IMR-90 (cell line): Measurements from ENCODE around the gene SLC39A11. TPM values are rescaled to one million over a fixed set of nuclear protein-coding genes. Genes with fewer than 3 reads are reported as not detected.

Experiments
- ATAC-seq: fragments of 200-7000 bp; cut with Tn5 transposase; 2 replicates; pipeline ENCODE4 v1.9.1; 2020; ENCODE audit warnings: low read depth, mild to moderate bottlenecking, moderate library complexity
- BruUV-seq: library from RNA; stranded (reverse); fragments of 400-500 nt; replicated peaks from 2 replicates; lab custom pipeline; 2021; lab: Mats Ljungman, UMichigan
- CTCF ChIA-PET: fragments of 300-600 bp; formaldehyde crosslinking; extraction: SDS; loops from one replicate; lab custom pipeline; 2021; ENCODE audit warnings: antibody characterized with exemption; lab: Yijun Ruan, JAX
- POLR2A ChIA-PET: fragments of 300-600 bp; sonication (Branson Sonifier 250); formaldehyde crosslinking; loops from one replicate; lab custom pipeline; 2022; ENCODE audit warnings: antibody characterized with exemption; ENCODE audit not compliant: unreplicated experiment; lab: Charles Lee
- DNase-seq: peaks from one replicate; pipeline ENCODE4 v3.0.0; 2013
- H2AFZ ChIP-seq: replicated peaks from 2 replicates; pipeline ENCODE3; 2013; ENCODE audit warnings: low read length, mild to moderate bottlenecking; ENCODE audit not compliant: poor library complexity
- H2AK5ac ChIP-seq: 2 replicates; pipeline ENCODE4 v1.6.1; 2013; ENCODE audit warnings: low read depth, low read length, inconsistent platforms
- H2AK9ac ChIP-seq: replicated peaks from 2 replicates; pipeline ENCODE3; 2013; ENCODE audit warnings: mild to moderate bottlenecking, low read depth, low read length, moderate library complexity; ENCODE audit not compliant: poor library complexity
- H2BK120ac ChIP-seq: 2 replicates; pipeline ENCODE4 v1.6.1; 2013; ENCODE audit warnings: low read depth, low read length, inconsistent platforms
- H2BK15ac ChIP-seq: 3 replicates; pipeline ENCODE4 v1.6.1; 2013; ENCODE audit warnings: low read depth, low read length, inconsistent platforms
- H2BK20ac ChIP-seq: 2 replicates; pipeline ENCODE4 v1.6.1; 2013; ENCODE audit warnings: low read depth, mild to moderate bottlenecking, inconsistent platforms, low read length, moderate library complexity
- H2BK5ac ChIP-seq: 2 replicates; pipeline ENCODE4 v1.6.1; 2013; ENCODE audit warnings: mild to moderate bottlenecking, low read depth, low read length, inconsistent platforms; ENCODE audit not compliant: poor library complexity, severe bottlenecking
- H3K14ac ChIP-seq: replicated peaks from 2 replicates; pipeline ENCODE4 v1.6.1; 2013; ENCODE audit warnings: low read depth, low read length, inconsistent platforms
- H3K18ac ChIP-seq: 2 replicates; pipeline ENCODE4 v1.6.1; 2013; ENCODE audit warnings: low read depth, low read length, control low read depth
- H3K23ac ChIP-seq: 2 replicates; pipeline ENCODE4 v1.6.1; 2013; ENCODE audit warnings: low read depth, low read length, inconsistent platforms
- H3K27ac ChIP-seq: 2 replicates; pipeline ENCODE4 v1.5.1; 2013; ENCODE audit warnings: mild to moderate bottlenecking, control low read depth, low read length; ENCODE audit not compliant: insufficient read depth
- H3K27me3 ChIP-seq: 2 replicates; pipeline ENCODE4 v1.6.1; 2013; ENCODE audit warnings: low read length; ENCODE audit not compliant: control insufficient read depth, insufficient read depth
- H3K36me3 ChIP-seq: 2 replicates; pipeline ENCODE4 v1.6.1; 2013; ENCODE audit warnings: low read length, mixed read lengths; ENCODE audit not compliant: control insufficient read depth, insufficient read depth
- H3K4ac ChIP-seq: 2 replicates; pipeline ENCODE4 v1.6.1; 2013; ENCODE audit warnings: low read depth, low read length, inconsistent platforms
- H3K4me1 ChIP-seq: 2 replicates; pipeline ENCODE4 v1.6.1; 2013; ENCODE audit warnings: low read length, mixed read lengths; ENCODE audit not compliant: control insufficient read depth, insufficient read depth
- H3K4me2 ChIP-seq: 2 replicates; pipeline ENCODE4 v1.6.1; 2013; ENCODE audit warnings: low read depth, mild to moderate bottlenecking, control low read depth, low read length, moderate library complexity
- H3K4me3 ChIP-seq: 2 replicates; pipeline ENCODE4 v1.5.1; 2013; ENCODE audit warnings: low read depth, mild to moderate bottlenecking, control low read depth, low read length, moderate library complexity; ENCODE audit not compliant: insufficient read depth
- H3K56ac ChIP-seq: 2 replicates; pipeline ENCODE4 v1.6.1; 2013; ENCODE audit warnings: low read length, inconsistent platforms; ENCODE audit not compliant: insufficient read depth; ENCODE audit errors: extremely low read depth
- H3K79me1 ChIP-seq, 2 experiments: 2 replicates each; pipeline ENCODE4 v1.6.1; 2013; ENCODE audit warnings: low read length in 2 of 2, inconsistent platforms in 1 of 2, low read depth in 1 of 2
- H3K9ac ChIP-seq: 2 replicates; pipeline ENCODE4 v1.6.1; 2013; ENCODE audit warnings: low read depth, low read length, control low read depth
- H3K9me1 ChIP-seq: 2 replicates; pipeline ENCODE4 v1.6.1; 2013; ENCODE audit warnings: low read length, inconsistent platforms; ENCODE audit not compliant: insufficient read depth
- H3K9me3 ChIP-seq: 2 replicates; pipeline ENCODE4 v1.6.1; 2013; ENCODE audit warnings: low read length; ENCODE audit not compliant: control insufficient read depth, insufficient read depth
- H4K20me1 ChIP-seq: 2 replicates; pipeline ENCODE4 v1.6.1; 2013; ENCODE audit warnings: low read length, inconsistent platforms; ENCODE audit not compliant: insufficient read depth
- H4K5ac ChIP-seq: 2 replicates; pipeline ENCODE4 v1.6.1; 2013; ENCODE audit warnings: mild to moderate bottlenecking, low read depth, low read length, control low read depth
- H4K8ac ChIP-seq, 2 experiments: 2 replicates each; pipeline ENCODE4 v1.6.1; 2013; ENCODE audit warnings: low read depth in 2 of 2, low read length in 2 of 2, control low read depth in 1 of 2, inconsistent platforms in 1 of 2
- H4K91ac ChIP-seq: 2 replicates; pipeline ENCODE4 v1.6.1; 2013; ENCODE audit warnings: low read depth, low read length, inconsistent platforms; ENCODE audit not compliant: insufficient read depth
- BHLHE40 ChIP-seq: fragments of 150-350 bp; IDR thresholded peaks from 2 replicates; pipeline ENCODE4 v1.6.1; 2016; ENCODE audit warnings: mild to moderate bottlenecking, low read depth, low read length
- CHD1 ChIP-seq: IDR thresholded peaks from 2 replicates; pipeline ENCODE4 v1.6.1; 2012; ENCODE audit warnings: low read depth, low read length, improper control_type of control experiment
- CTCF ChIP-seq: conservative IDR thresholded peaks from 2 replicates; pipeline ENCODE4 v1.5.1; 2012; ENCODE audit warnings: mild to moderate bottlenecking, low read depth, low read length, improper control_type of control experiment
- FOS ChIP-seq: fragments of 150-350 bp; IDR thresholded peaks from 2 replicates; pipeline ENCODE4 v1.6.1; 2016; ENCODE audit warnings: low read depth, low read length
- MAFK ChIP-seq: IDR thresholded peaks from 2 replicates; pipeline ENCODE4 v1.6.1; 2012; ENCODE audit warnings: low read depth, low read length, improper control_type of control experiment
- MAZ ChIP-seq: IDR thresholded peaks from 2 replicates; pipeline ENCODE4 v1.6.1; 2012; ENCODE audit warnings: low read depth, mild to moderate bottlenecking, low read length, improper control_type of control experiment, moderate library complexity, borderline replicate concordance
- NFE2L2 ChIP-seq: fragments of 150-350 bp; IDR thresholded peaks from 2 replicates; pipeline ENCODE4 v1.6.1; 2016; ENCODE audit warnings: low read depth, mild to moderate bottlenecking, low read length
- POLR2A ChIP-seq: IDR thresholded peaks from 2 replicates; pipeline ENCODE4 v1.6.1; 2012; ENCODE audit warnings: mild to moderate bottlenecking, low read depth, low read length
- RAD21 ChIP-seq: IDR thresholded peaks from 2 replicates; pipeline ENCODE4 v1.6.1; 2012; ENCODE audit warnings: low read length, improper control_type of control experiment
- RCOR1 ChIP-seq: IDR thresholded peaks from 2 replicates; pipeline ENCODE4 v1.6.1; 2012; ENCODE audit warnings: mild to moderate bottlenecking, low read length, improper control_type of control experiment; ENCODE audit not compliant: insufficient replicate concordance
- RFX5 ChIP-seq: IDR thresholded peaks from 2 replicates; pipeline ENCODE4 v1.8.0; 2012; ENCODE audit warnings: low read depth, mild to moderate bottlenecking, low read length, moderate library complexity
- USF2 ChIP-seq: fragments of 150-350 bp; IDR thresholded peaks from 2 replicates; pipeline ENCODE4 v1.6.1; 2017; ENCODE audit warnings: mild to moderate bottlenecking, antibody characterized with exemption, low read length, low read depth
- WGBS, 2 experiments: methylation state at CpG; one replicate each; pipeline versions ENCODE4 v1.1.5 to v1.1.7; 2013; ENCODE audit warnings: missing lambda C conversion rate in 2 of 2; ENCODE audit not compliant: insufficient read length in 1 of 2; ENCODE audit errors: extremely low coverage in 2 of 2; 5-methylcytosine and 5-hydroxymethylcytosine counted together
- dilution Hi-C: fragments of 300-500 bp; cut with HindIII; formaldehyde crosslinking; loops from one replicate; pipeline ENCODE4 v1.14.3; 2018; ENCODE audit warnings: low sequenced_read_pairs; ENCODE audit not compliant: unreplicated experiment
- in situ Hi-C: fragments of 300-500 bp; cut with MboI; formaldehyde crosslinking; loops from 3 replicates; pipeline ENCODE4 v1.14.3; 2019; ENCODE audit warnings: low sequenced_read_pairs, inconsistent platforms, mixed read lengths
- intact Hi-C: fragments of 100-400 bp; cut with micrococcal nuclease; formaldehyde crosslinking; loops from 2 replicates; pipeline ENCODE4 v1.10.0; 2022
- polyA plus RNA-seq, 3 experiments: library from polyadenylated mRNA; depleted of rRNA; stranded (reverse); fragments of >200 nt; gene quantifications; 2 replicates each; pipeline ENCODE4 v1.2.3, GENCODE V29; 2012; ENCODE audit warnings: low replicate concordance in 1 of 3
- total RNA-seq: library from RNA; depleted of rRNA; stranded (reverse); fragments of >200 nt; gene quantifications from 2 replicates; pipeline ENCODE4 v1.2.3, GENCODE V29; 2012

The SLC39A11 gene
- total and polyA plus RNA-seq, 2 of the 4 experiments (the other 2 are of a cell fraction) = 8.8 to 14.3 TPM

- H3K9me1 ChIP-seq = no peaks in the 10 kb centered on the region
- no peaks in the 10 kb centered on the region for H3K4me1 ChIP-seq
- in situ Hi-C loops (no loop called here), dilution Hi-C loops (no loop called here), intact Hi-C loops (no loop called here)
- no peak overlapping the region for H2AK9ac ChIP-seq
- H4K8ac ChIP-seq = no peak overlapping the region
- H4K20me1 ChIP-seq = no peaks in the 10 kb centered on the region
- WGBS, 2 experiments = 33% methylated on average over 3 of the region's 22 CpGs; no CpG with 5 or more reads in 1 of the 2 experiments
- no peak overlapping the region for H3K56ac ChIP-seq
- H3K18ac ChIP-seq = no peak overlapping the region
- CTCF ChIA-PET = no interaction called here
- no peak overlapping the region for H3K23ac ChIP-seq
- no peak overlapping the region for H2BK120ac ChIP-seq
- no TSS peak for BruUV-seq
- H3K9me3 ChIP-seq = peaks cover 3% of the 10 kb centered on the region
- TF ChIP-seq FOS (no peak), NFE2L2 (no peak), MAZ (no peak), CTCF (no peak), USF2 (no peak), RCOR1 (no peak), CHD1 (no peak), MAFK (no peak), RAD21 (no peak), POLR2A (no peak), RFX5 (no peak), BHLHE40 (no peak)
- no peak overlapping the region for H4K91ac ChIP-seq
- no peak overlapping the region for H4K5ac ChIP-seq
- no peak overlapping the region for H2AFZ ChIP-seq
- no peaks in the 10 kb centered on the region for H3K36me3 ChIP-seq
- H3K4me3 ChIP-seq = no peak overlapping the region
- H3K14ac ChIP-seq = no peak overlapping the region
- POLR2A ChIA-PET = no interaction called here
- peaks cover 17% of the 10 kb centered on the region for H3K27me3 ChIP-seq
- ATAC-seq = no peak
- H3K27ac ChIP-seq = no peak overlapping the region
- H3K79me1 ChIP-seq = no peaks in the 10 kb centered on the region
- H3K4me2 ChIP-seq = no peak overlapping the region
- H2BK5ac ChIP-seq = no peak overlapping the region
- no peak overlapping the region for H2BK20ac ChIP-seq
- H2AK5ac ChIP-seq = no peak overlapping the region
- DNase-seq = no peak
- H3K9ac ChIP-seq = no peak overlapping the region
- H3K4ac ChIP-seq = no peak overlapping the region
- no peak overlapping the region for H2BK15ac ChIP-seq
Observed at GRCh38 chr17:72631949-72632684, 460.4 kb downstream of the SLC39A11 start.
